Activated T-cell treated with anti-CD3 and anti-CD28 coated beads, Interleukin-2, amount 50 U/mL, for 24 hours (primary cell): ENCODE measurements around the gene EGFR.

Experiments
- DNase-seq: peaks from one replicate; pipeline ENCODE4 v3.0.0-alpha.2; 2020
- H3K27ac Mint-ChIP-seq: 2 replicates; pipeline ENCODE4 v1.8.0; 2020; ENCODE audit warnings: mild to moderate bottlenecking, mixed read lengths
- H3K27me3 Mint-ChIP-seq: 2 replicates; pipeline ENCODE4 v1.8.0; 2020; ENCODE audit warnings: mixed read lengths
- H3K36me3 Mint-ChIP-seq: 2 replicates; pipeline ENCODE4 v1.8.0; 2020; ENCODE audit warnings: low read depth, mixed read lengths
- H3K4me1 Mint-ChIP-seq: 2 replicates; pipeline ENCODE4 v1.8.0; 2020; ENCODE audit warnings: low read depth, mixed read lengths
- H3K4me3 Mint-ChIP-seq: 2 replicates; pipeline ENCODE4 v1.8.0; 2020; ENCODE audit warnings: mild to moderate bottlenecking, moderate library complexity, mixed read lengths
- H3K9me3 Mint-ChIP-seq: 2 replicates; pipeline ENCODE4 v1.8.0; 2020; ENCODE audit warnings: mixed read lengths

Gene EGFR

DNA sequence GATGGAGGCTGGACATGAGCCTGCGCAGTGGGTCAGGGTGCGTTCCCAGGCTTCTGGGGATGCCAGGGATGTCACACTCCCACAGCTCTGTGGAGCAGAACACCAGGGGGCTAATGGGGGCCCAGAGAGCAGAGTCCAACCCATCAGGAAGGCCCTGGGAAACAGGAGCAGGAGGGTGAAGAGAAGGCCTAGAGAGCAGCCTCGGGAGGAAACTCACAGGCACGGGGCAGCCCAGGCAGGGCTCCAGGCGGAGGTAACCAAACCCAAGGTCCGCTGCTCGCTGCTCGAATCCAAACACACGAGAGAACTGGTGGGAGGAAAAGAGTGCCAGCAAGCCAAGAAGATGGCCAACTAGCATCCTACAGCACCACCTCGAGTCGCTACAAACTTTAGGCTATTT, 215.6 kb downstream of the EGFR start:
- H3K36me3 Mint-ChIP-seq: no peaks in the 10 kb centered on the region
- H3K9me3 Mint-ChIP-seq: peaks cover 2% of the 10 kb centered on the region
- no peak overlapping the region for H3K4me3 Mint-ChIP-seq
- no peak for DNase-seq
- no peaks in the 10 kb centered on the region for H3K4me1 Mint-ChIP-seq
- H3K27ac Mint-ChIP-seq: no peak overlapping the region
- peaks cover 27% of the 10 kb centered on the region for H3K27me3 Mint-ChIP-seq

GRCh38 chr7:55235115-55235514, 216.3 kb downstream of the EGFR start:
- H3K27me3 Mint-ChIP-seq: peaks cover 25% of the 10 kb centered on the region
- no peaks in the 10 kb centered on the region for H3K4me1 Mint-ChIP-seq
- no peaks in the 10 kb centered on the region for H3K36me3 Mint-ChIP-seq
- no peak overlapping the region for H3K27ac Mint-ChIP-seq
- H3K9me3 Mint-ChIP-seq: no peaks in the 10 kb centered on the region
- DNase-seq: no peak
- no peak overlapping the region for H3K4me3 Mint-ChIP-seq

DNA sequence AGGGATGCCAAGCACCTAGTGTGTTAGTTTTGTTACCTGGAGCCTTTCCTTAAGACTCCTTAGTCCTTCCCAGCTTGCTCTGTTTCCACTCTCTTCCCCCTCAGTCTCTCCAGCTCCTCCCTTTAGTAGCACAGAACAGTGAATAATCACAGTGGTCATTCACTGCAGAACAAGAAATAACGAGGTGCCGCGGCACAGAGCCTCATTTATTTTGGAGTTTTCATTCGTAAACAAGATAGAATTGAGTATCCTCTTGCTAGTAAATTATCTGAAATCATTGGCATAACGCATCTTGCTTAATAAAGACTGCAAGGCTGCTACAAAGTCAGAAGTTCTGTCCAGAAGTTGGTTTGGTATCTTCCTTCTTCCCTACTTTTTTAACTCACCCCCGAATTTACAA, 217.0 kb downstream of the EGFR start:
- DNase-seq: no peak
- H3K4me1 Mint-ChIP-seq: no peaks in the 10 kb centered on the region
- no peaks in the 10 kb centered on the region for H3K36me3 Mint-ChIP-seq
- no peaks in the 10 kb centered on the region for H3K9me3 Mint-ChIP-seq
- H3K27me3 Mint-ChIP-seq: peaks cover 31% of the 10 kb centered on the region
- no peak overlapping the region for H3K4me3 Mint-ChIP-seq
- no peak overlapping the region for H3K27ac Mint-ChIP-seq

- DNase-seq: no peak
- Mint-ChIP-seq H3K27ac (no peak overlapping the region), H3K4me1 (no peaks in the 10 kb centered on the region), H3K4me3 (no peak overlapping the region), H3K27me3 (peaks cover 31% of the 10 kb centered on the region), H3K9me3 (no peaks in the 10 kb centered on the region), H3K36me3 (no peaks in the 10 kb centered on the region)
Measured at GRCh38 chr7:55236476-55236875, 217.7 kb downstream of the EGFR start.

- H3K27me3 Mint-ChIP-seq: peaks cover 31% of the 10 kb centered on the region
- no peaks in the 10 kb centered on the region for H3K4me1 Mint-ChIP-seq
- no peak for DNase-seq
- H3K36me3 Mint-ChIP-seq: no peaks in the 10 kb centered on the region
- no peak overlapping the region for H3K4me3 Mint-ChIP-seq
- no peaks in the 10 kb centered on the region for H3K9me3 Mint-ChIP-seq
- no peak overlapping the region for H3K27ac Mint-ChIP-seq
Measured at GRCh38 chr7:55237156-55237893, 218.5 kb downstream of the EGFR start.

DNA sequence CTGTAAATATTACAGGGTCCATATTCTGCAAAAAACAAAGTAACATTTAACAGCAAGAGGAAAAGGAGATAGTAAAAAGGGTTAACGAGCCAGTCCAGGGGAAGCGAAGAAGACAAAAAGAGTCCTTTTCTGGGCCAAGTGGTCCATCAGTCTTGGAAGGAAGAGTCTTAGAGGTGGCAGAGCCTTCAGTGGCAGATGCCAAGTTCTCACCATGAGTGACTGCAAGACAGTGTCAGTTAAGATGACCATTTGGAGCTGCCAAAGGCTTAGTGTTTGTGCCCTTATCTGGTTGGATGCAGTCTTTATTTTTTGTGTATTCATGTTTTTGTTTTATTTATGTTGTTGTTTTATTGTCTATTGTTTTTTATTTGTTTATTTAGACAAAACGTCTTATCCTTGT, 220.6 kb downstream of the EGFR start:
- H3K27ac Mint-ChIP-seq: no peak overlapping the region
- H3K4me1 Mint-ChIP-seq: no peaks in the 10 kb centered on the region
- peaks cover 19% of the 10 kb centered on the region for H3K27me3 Mint-ChIP-seq
- H3K36me3 Mint-ChIP-seq: no peaks in the 10 kb centered on the region
- H3K9me3 Mint-ChIP-seq: no peaks in the 10 kb centered on the region
- DNase-seq: no peak
- no peak overlapping the region for H3K4me3 Mint-ChIP-seq

- no peak overlapping the region for H3K27ac Mint-ChIP-seq
Measured at GRCh38 chr7:55240418-55241142, 221.8 kb downstream of the EGFR start.

DNA sequence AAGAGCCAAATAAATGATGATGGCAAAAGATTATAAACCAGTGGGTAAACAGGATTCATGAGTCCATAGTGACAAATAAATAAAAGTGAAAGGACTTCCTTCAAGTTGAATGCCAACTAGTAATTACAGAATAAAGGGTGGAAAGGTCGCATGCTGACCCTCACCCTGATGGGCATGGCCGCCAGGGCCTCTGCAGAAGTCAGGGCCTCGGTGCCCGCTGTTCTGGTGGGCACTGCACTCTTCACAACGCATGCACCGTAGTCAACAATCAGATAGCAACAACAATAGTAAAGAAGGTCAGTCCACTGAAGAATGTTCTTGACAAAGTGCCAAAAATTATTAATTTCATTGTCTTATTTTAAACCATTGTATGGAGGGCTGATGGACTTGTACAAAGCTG, 223.1 kb downstream of the EGFR start:
- Mint-ChIP-seq H3K27me3 (peaks cover 18% of the 10 kb centered on the region), H3K36me3 (no peaks in the 10 kb centered on the region), H3K4me1 (no peaks in the 10 kb centered on the region), H3K4me3 (no peak overlapping the region), H3K9me3 (no peaks in the 10 kb centered on the region), H3K27ac (no peak overlapping the region)
- no peak for DNase-seq

More at GRCh38 chr7:55240418-55241142, 221.8 kb downstream of the EGFR start:
- H3K36me3 Mint-ChIP-seq: no peaks in the 10 kb centered on the region
- no peak overlapping the region for H3K4me3 Mint-ChIP-seq
- no peaks in the 10 kb centered on the region for H3K4me1 Mint-ChIP-seq
- no peaks in the 10 kb centered on the region for H3K9me3 Mint-ChIP-seq
- no peak for DNase-seq
- peaks cover 19% of the 10 kb centered on the region for H3K27me3 Mint-ChIP-seq

- H3K4me1 Mint-ChIP-seq: no peaks in the 10 kb centered on the region
- no peaks in the 10 kb centered on the region for H3K9me3 Mint-ChIP-seq
- no peaks in the 10 kb centered on the region for H3K36me3 Mint-ChIP-seq
- H3K27ac Mint-ChIP-seq: no peak overlapping the region
- H3K4me3 Mint-ChIP-seq: no peak overlapping the region
- no peak for DNase-seq
- H3K27me3 Mint-ChIP-seq: peaks cover 17% of the 10 kb centered on the region
Measured at GRCh38 chr7:55242613-55243012, 223.8 kb downstream of the EGFR start.

DNA sequence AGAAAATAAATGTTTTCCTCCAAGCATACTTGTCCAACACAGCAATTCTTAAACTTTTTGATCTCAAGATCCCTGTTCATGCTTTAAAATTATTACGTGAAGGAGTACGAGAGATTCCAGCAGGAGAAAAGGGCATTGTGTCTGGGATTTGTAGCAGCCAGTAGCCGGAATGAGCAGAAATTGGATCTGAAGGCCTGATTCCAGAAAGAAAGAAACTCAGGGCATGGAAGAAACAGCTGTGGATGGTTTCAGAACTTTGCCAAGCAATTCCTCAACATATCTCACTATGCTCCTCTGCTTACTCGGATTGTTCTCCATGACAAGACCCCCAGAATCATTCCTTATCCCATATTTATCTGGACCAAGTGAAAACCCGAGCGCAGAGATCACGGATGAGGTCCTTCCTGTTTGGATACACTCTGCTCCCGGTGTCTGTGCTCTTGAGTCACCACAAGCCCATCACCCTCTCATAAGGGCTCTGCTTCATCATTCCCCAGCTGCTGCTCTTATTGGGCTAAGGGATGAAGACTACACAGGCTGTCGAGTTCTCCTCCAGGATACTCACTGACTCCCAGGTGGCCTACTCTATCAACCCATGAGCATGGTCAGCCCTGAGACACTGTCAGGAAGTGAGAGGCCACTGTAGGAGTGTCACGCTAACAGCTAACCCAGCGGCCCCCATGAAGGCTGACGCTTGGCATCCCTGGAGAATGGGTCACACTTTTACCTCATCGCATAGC, 225.4 kb downstream of the EGFR start:
- no peak for DNase-seq
- Mint-ChIP-seq H3K27me3 (peaks cover 16% of the 10 kb centered on the region), H3K27ac (no peak overlapping the region), H3K4me3 (no peak overlapping the region), H3K36me3 (no peaks in the 10 kb centered on the region), H3K4me1 (no peaks in the 10 kb centered on the region), H3K9me3 (no peaks in the 10 kb centered on the region)

GRCh38 chr7:55245271-55245723, 226.5 kb downstream of the EGFR start:
- peaks cover 22% of the 10 kb centered on the region for H3K27me3 Mint-ChIP-seq
- no peak overlapping the region for H3K4me3 Mint-ChIP-seq
- H3K36me3 Mint-ChIP-seq: no peaks in the 10 kb centered on the region
- no peak overlapping the region for H3K27ac Mint-ChIP-seq
- no peaks in the 10 kb centered on the region for H3K4me1 Mint-ChIP-seq
- H3K9me3 Mint-ChIP-seq: no peaks in the 10 kb centered on the region
- no peak for DNase-seq

DNA sequence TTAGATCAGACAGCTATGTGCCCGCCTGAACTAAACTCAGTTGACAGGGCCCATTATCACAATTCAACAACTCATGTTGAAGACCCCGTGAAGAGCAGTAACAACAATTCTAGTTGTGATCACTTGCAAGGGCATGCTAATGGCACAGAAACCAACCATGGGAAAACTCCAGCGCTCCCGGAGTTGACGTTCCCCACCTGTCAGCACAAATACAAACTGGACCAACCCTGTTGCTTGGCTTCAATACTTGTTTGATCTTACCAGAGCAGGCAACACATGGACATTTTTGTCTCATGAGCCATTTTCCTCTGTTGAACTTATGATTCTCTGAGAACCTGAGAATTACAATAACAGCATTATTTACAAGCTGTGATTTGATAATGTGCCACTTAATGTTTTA, 227.4 kb downstream of the EGFR start:
- H3K9me3 Mint-ChIP-seq: no peaks in the 10 kb centered on the region
- no peaks in the 10 kb centered on the region for H3K36me3 Mint-ChIP-seq
- H3K4me1 Mint-ChIP-seq: no peaks in the 10 kb centered on the region
- no peak overlapping the region for H3K4me3 Mint-ChIP-seq
- no peak overlapping the region for H3K27ac Mint-ChIP-seq
- peaks cover 19% of the 10 kb centered on the region for H3K27me3 Mint-ChIP-seq
- no peak for DNase-seq

DNA sequence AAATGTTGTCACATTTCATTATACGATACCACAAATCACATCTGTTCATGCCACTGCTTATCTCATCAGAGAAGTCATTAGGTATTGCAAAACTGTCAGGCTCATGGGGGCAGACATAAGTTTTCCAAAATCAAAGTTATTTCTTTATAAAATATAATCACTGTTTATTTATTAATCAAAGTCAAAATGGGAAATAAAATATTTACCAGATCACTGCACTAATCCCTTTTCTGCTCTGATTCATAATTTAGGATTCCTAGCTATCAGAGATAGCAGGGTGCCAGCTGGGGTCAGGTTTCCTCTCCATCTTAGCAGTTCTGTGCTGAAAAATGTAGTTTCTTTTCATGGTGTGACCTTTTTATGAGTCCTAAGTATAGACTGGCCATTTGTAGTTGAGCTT, 228.6 kb downstream of the EGFR start:
- no peak overlapping the region for H3K27ac Mint-ChIP-seq
- H3K4me3 Mint-ChIP-seq: no peak overlapping the region
- H3K4me1 Mint-ChIP-seq: no peaks in the 10 kb centered on the region
- no peaks in the 10 kb centered on the region for H3K9me3 Mint-ChIP-seq
- peaks cover 29% of the 10 kb centered on the region for H3K27me3 Mint-ChIP-seq
- no peak for DNase-seq
- H3K36me3 Mint-ChIP-seq: no peaks in the 10 kb centered on the region

DNA sequence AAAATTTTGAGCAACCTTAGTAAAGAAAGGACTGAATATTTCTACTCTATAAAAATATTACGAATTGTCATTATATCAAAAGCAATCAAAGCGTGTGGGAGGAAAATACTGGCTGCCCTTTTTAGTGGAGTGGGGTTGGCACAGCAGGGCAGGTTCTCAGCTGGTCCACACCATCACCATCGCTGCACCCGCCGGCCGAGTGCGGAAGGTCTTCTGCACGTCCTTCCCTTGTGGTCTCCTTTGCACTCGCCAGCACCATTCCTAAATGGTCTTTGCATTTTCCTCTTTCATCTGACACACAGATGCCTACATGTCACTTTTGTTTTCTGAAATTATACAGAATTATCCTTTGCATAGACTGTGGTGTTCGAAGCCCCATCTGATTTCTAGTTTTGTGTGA, 229.7 kb downstream of the EGFR start:
- H3K27me3 Mint-ChIP-seq: peaks cover 40% of the 10 kb centered on the region
- no peak overlapping the region for H3K27ac Mint-ChIP-seq
- no peaks in the 10 kb centered on the region for H3K4me1 Mint-ChIP-seq
- no peak overlapping the region for H3K4me3 Mint-ChIP-seq
- H3K36me3 Mint-ChIP-seq: no peaks in the 10 kb centered on the region
- DNase-seq: no peak
- no peaks in the 10 kb centered on the region for H3K9me3 Mint-ChIP-seq

GRCh38 chr7:55249332-55249731, 230.5 kb downstream of the EGFR start:
- no peak for DNase-seq
- Mint-ChIP-seq H3K4me1 (peaks cover under 1% of the 10 kb centered on the region), H3K27ac (no peak overlapping the region), H3K9me3 (no peaks in the 10 kb centered on the region), H3K4me3 (no peak overlapping the region), H3K36me3 (no peaks in the 10 kb centered on the region), H3K27me3 (peaks cover 48% of the 10 kb centered on the region)
